Stomach (tissue), 9 donors: Measurements from ENCODE around the gene SZT2. TPM values are rescaled to one million over a fixed set of nuclear protein-coding genes. Genes with fewer than 3 reads are reported as not detected.
A peak's percentile ranks its signal among the peaks of the same experiment; 100 is the strongest.

Experiments
- DNase-seq, 2 donors: peaks; one replicate each; pipeline versions ENCODE4 v3.0.0 to v3.0.0-alpha.2; 2013 to 2019
- H3K27ac ChIP-seq, 5 donors: fragments of 200-600 bp in 4 of 5; sonication (generic) in 4 of 5; one replicate each; pipeline ENCODE4 v1.5.1; 2013 to 2019; ENCODE audit warnings: mild to moderate bottlenecking in 1 of 5, moderate library complexity in 1 of 5
- H3K27me3 ChIP-seq, 3 donors: fragments of 200-600 bp; sonication (generic); one replicate each; pipeline ENCODE4 v1.5.1; 2017 to 2019; ENCODE audit warnings: mixed run types in 1 of 3
- H3K36me3 ChIP-seq, 4 donors: fragments of 200-600 bp; sonication (generic); 1 replicate in 3 of 4; 2 replicates in 1 of 4; pipeline ENCODE4 v1.5.1; 2016 to 2019
- H3K4me1 ChIP-seq, 4 donors: fragments of 200-600 bp; sonication (generic); one replicate each; pipeline ENCODE4 v1.5.1; 2016 to 2019
- H3K4me3 ChIP-seq, 4 donors: fragments of 200-600 bp; sonication (generic) in 3 of 4; one replicate each; pipeline ENCODE4 v1.5.1; 2016 to 2019; ENCODE audit warnings: mild to moderate bottlenecking in 1 of 4
- H3K9me3 ChIP-seq, 4 donors: fragments of 200-600 bp; sonication (generic); one replicate each; pipeline ENCODE4 v1.5.1; 2016 to 2019
- EP300 ChIP-seq: sonication (generic); formaldehyde crosslinking; IDR thresholded peaks from one replicate; pipeline ENCODE4 v1.6.1; 2017; ENCODE audit warnings: antibody characterized with exemption
- POLR2A ChIP-seq, 4 donors: fragments of 450-650 bp; IDR thresholded peaks; one replicate each; pipeline ENCODE4 v1.6.1; 2016; ENCODE audit warnings: antibody characterized with exemption in 4 of 4, control low read depth in 2 of 4, mild to moderate bottlenecking in 1 of 4, moderate library complexity in 1 of 4
- POLR2AphosphoS5 ChIP-seq, 3 donors: sonication (generic); formaldehyde crosslinking; IDR thresholded peaks; one replicate each; pipeline ENCODE4 v1.6.1; 2016; ENCODE audit warnings: antibody characterized with exemption in 3 of 3
- WGBS, 5 donors: extraction: QIAGEN DNeasy Blood & Tissue Kit in 3 of 5; methylation state at CpG; one replicate each; pipeline versions ENCODE4 v1.1.5 to v1.1.7; 2013 to 2018; 5-methylcytosine and 5-hydroxymethylcytosine counted together
- intact Hi-C: fragments of 100-400 bp; cut with DNase I; formaldehyde crosslinking; loops from one replicate; pipeline ENCODE4 v1.15.1; 2023; ENCODE audit warnings: low total_unique reads
- polyA plus RNA-seq, 3 donors: library from polyadenylated mRNA; stranded (reverse); fragments of 200-250 nt; gene quantifications; one replicate each; pipeline ENCODE4 v1.2.3, GENCODE V29; 2013
- total RNA-seq, 5 donors: library from RNA; depleted of rRNA; stranded (reverse); fragments of >200 nt; gene quantifications; one replicate each; pipeline versions ENCODE4 v1.1.0 to v1.2.3, GENCODE V29; 2014 to 2016
- TF ChIP-seq, protein P1 (sequence below), 7 experiments: fragments of 450-650 bp in 4 of 7; fragments of 200-600 bp in 3 of 7; sonication (generic) in 3 of 7; IDR thresholded peaks; one replicate each; pipeline ENCODE4 v1.5.1; 2016 to 2019; ENCODE audit warnings: antibody characterized with exemption in 7 of 7, control low read depth in 2 of 7, mild to moderate bottlenecking in 1 of 7
- donor health status: healthy with polysubstance abuse.
- donor health status: Bipolar disorder and iron deficiency.
- donor health status: healthy.

SZT2 gene
- total and polyA plus RNA-seq, 8 donors: 4.9 to 69.3 (median 52.9) TPM

- 93 to 95% (median 94%) methylated on average over 18 to 19 of the region's 19 CpGs for WGBS, 5 donors
- intact Hi-C loops: no loop called here
- peaks cover 83 to 100% (median 100%) of the 10 kb centered on the region in 4 donors for H3K36me3 ChIP-seq
- no peak overlapping the region for H3K4me3 ChIP-seq
- H3K27me3 ChIP-seq: no peaks in the 10 kb centered on the region
- H3K9me3 ChIP-seq: no peaks in the 10 kb centered on the region
- TF ChIP-seq, protein P1, sequence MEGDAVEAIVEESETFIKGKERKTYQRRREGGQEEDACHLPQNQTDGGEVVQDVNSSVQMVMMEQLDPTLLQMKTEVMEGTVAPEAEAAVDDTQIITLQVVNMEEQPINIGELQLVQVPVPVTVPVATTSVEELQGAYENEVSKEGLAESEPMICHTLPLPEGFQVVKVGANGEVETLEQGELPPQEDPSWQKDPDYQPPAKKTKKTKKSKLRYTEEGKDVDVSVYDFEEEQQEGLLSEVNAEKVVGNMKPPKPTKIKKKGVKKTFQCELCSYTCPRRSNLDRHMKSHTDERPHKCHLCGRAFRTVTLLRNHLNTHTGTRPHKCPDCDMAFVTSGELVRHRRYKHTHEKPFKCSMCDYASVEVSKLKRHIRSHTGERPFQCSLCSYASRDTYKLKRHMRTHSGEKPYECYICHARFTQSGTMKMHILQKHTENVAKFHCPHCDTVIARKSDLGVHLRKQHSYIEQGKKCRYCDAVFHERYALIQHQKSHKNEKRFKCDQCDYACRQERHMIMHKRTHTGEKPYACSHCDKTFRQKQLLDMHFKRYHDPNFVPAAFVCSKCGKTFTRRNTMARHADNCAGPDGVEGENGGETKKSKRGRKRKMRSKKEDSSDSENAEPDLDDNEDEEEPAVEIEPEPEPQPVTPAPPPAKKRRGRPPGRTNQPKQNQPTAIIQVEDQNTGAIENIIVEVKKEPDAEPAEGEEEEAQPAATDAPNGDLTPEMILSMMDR (IDR thresholded peaks at IDR 0.05): no peak
- H3K27ac ChIP-seq: peak overlapping the region in 1 of 5 donors; percentile 53
- peak in 1 of 2 donors; percentile 24 for DNase-seq
- peaks cover 0 to 19% (median 4%) of the 10 kb centered on the region in 4 donors for H3K4me1 ChIP-seq
Measured at GRCh38 chr1:43446881-43447835, 57.5 kb downstream of the SZT2 start.

DNA sequence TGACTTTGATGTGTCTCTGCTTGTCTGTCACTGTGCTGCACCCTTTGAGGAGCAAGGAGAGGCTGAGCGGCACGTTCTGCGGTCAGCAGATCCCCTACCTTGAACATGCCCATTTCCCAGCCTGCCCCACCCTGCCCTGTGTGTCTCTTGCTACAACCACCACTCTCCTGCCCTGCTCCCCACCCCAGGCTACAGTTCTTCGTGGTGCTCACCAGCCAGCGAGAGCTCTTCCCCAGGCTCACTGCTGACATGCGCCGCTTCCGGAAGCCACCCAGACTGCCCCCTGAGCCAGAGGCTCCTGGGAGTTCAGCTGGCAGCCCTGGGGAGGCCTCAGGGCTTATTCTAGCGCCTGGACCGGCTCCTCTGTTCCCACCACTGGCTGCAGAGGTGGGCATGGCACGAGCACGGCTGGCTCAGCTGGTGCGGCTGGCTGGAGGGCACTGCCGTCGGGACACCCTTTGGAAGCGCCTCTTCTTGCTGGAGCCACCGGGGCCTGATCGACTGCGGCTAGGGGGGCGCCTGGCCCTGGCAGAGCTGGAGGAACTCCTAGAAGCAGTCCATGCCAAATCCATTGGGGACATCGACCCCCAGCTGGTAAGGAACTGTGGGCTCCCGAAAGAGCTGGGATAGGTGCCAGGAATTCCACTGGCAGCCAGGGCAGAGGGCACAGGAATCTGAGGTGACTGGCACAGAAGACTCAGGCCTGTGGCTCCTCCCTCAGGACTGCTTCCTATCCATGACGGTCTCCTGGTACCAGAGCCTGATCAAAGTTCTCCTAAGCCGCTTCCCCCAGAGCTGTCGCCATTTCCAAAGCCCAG lies 58.4 kb downstream of the SZT2 start:
- 74 to 84% (median 77%) methylated on average over 11 to 25 of the region's 25 CpGs for WGBS, 5 donors
- Histone ChIP-seq H3K36me3 (peaks cover 74 to 94% (median 91%) of the 10 kb centered on the region in 4 donors), H3K27me3 (no peaks in the 10 kb centered on the region), H3K4me1 (peaks cover under 1 to 28% (median 13%) of the 10 kb centered on the region in 4 donors), H3K4me3 (no peak overlapping the region), H3K9me3 (no peaks in the 10 kb centered on the region), H3K27ac (peak overlapping the region in 2 of 5 donors; percentile 23 to 53)
- TF ChIP-seq EP300 (no peak), POLR2A (IDR thresholded peaks at IDR 0.05) (no peak), POLR2AphosphoS5 (IDR thresholded peaks at IDR 0.05) (no peak)
- TF ChIP-seq, protein P1 (IDR thresholded peaks at IDR 0.05): no peak
- DNase-seq: peak in 1 of 2 donors; percentile 24
- intact Hi-C loops: no loop called here

DNA sequence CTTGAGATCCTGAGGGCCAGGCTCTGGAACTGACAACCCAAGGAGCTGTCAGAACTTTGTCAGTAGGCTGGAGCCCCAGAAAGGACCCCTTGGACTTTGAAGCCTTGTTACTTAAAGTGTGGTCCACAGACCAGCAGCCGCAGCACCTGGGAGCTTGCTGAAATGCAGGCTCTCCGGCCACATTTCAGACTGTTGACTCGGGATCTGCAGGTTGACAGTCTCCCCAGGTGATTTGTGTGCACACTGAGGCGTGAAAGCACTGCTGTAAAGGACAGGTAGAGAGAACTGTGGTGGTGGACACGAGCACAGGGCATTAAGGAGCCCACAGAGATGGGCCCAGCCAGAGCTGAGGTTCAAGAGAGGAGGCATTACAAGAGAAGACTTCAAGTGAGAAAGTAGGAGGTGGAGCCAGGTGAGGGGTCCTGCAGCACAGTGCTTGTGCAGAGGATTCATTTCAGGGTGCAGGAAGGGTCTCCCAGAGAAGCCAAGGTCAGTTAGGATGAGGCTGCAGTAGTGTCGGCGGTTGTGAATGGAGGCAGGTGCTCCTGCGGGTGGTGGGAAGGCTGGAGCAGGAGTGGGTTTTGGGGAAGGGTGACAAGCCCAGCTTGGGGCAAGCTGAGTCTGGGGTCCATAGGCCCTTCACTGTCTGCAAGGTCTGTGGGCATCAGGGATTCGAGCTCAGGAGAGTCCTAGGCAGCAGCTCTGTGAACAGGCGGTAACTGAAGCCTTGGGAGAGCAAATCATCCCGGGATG lies 59.4 kb downstream of the SZT2 start:
- Histone ChIP-seq H3K27me3 (no peaks in the 10 kb centered on the region), H3K4me3 (no peak overlapping the region), H3K4me1 (peaks cover 4 to 35% (median 17%) of the 10 kb centered on the region in 4 donors), H3K27ac (peak overlapping the region in 3 of 5 donors; percentile 23 to 53 (median 34)), H3K36me3 (peaks cover 64 to 84% (median 81%) of the 10 kb centered on the region in 4 donors), H3K9me3 (no peaks in the 10 kb centered on the region)
- no peak for TF ChIP-seq EP300
- TF ChIP-seq, protein P1 (IDR thresholded peaks at IDR 0.05): no peak
- no peak for TF ChIP-seq POLR2A (IDR thresholded peaks at IDR 0.05)
- TF ChIP-seq POLR2AphosphoS5 (IDR thresholded peaks at IDR 0.05): no peak
- no peak for DNase-seq
- intact Hi-C loops: no loop called here
- WGBS, 5 donors: 84 to 93% (median 86%) methylated on average over 10 to 11 of the region's 11 CpGs

DNA sequence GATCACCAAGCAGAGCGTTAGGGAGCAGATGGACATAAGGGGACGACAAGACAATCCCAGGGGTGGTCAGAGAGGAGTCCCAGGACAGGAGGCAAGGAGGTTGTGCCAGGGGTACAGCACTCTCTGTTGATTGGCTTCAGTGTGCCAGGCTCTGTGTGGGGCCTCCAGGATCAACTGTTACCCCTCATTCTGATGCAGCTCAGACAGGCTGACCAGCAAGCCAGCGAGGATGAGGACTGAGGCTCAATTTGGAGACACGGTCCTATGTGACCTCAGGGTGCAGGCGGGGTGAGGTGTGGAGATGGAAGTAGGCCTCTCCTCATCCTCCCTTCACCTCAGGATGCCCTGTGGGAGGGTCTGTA lies 60.0 kb downstream of the SZT2 start:
- no peak overlapping the region for H3K4me3 ChIP-seq
- no peaks in the 10 kb centered on the region for H3K27me3 ChIP-seq
- intact Hi-C loops: no loop called here
- DNase-seq: no peak
- H3K9me3 ChIP-seq: no peaks in the 10 kb centered on the region
- H3K4me1 ChIP-seq: peaks cover 4 to 41% (median 20%) of the 10 kb centered on the region in 4 donors
- H3K36me3 ChIP-seq: peaks cover 64 to 78% (median 75%) of the 10 kb centered on the region in 4 donors
- no peak overlapping the region for H3K27ac ChIP-seq
- no peak for TF ChIP-seq POLR2A (IDR thresholded peaks at IDR 0.05)
- no peak for TF ChIP-seq POLR2AphosphoS5 (IDR thresholded peaks at IDR 0.05)
- TF ChIP-seq, protein P1 (IDR thresholded peaks at IDR 0.05): no peak
- no peak for TF ChIP-seq EP300
- 77 to 92% (median 78%) methylated on average over 2 to 5 of the region's 5 CpGs for WGBS, 5 donors
